ENCODE data around the gene SEC31A. TPM values are rescaled to one million over a fixed set of nuclear protein-coding genes. Genes with fewer than 3 reads are reported as not detected.
A peak's percentile ranks its signal among the peaks of the same experiment; 100 is the strongest.

Gene SEC31A
- total RNA-seq, 2 donors from 2014 or later, result 140 to 145 TPM

- ATAC-seq (no peak), DNase-seq (ENCODE audit: low spot score) (no peak)
- Mint-ChIP-seq H3K9me3 (no peaks in the 10 kb centered on the region), H3K27me3 (peaks cover 3 to 6% of the 10 kb centered on the region in 2 donors), H3K36me3 (no peaks in the 10 kb centered on the region), H3K27ac (no peak overlapping the region), H3K4me3 (no peak overlapping the region), H3K4me1 (ENCODE audit: low read depth in 2 of 2) (peaks cover 0 to 2% of the 10 kb centered on the region in 2 donors)
Observed at GRCh38 chr4:82809619-82810018, 81.3 kb downstream of the SEC31A start.

- H3K4me3 Mint-ChIP-seq, result no peak overlapping the region
- H3K9me3 Mint-ChIP-seq, result no peaks in the 10 kb centered on the region
- no peaks in the 10 kb centered on the region for H3K36me3 Mint-ChIP-seq
- peaks cover 7 to 11% of the 10 kb centered on the region in 2 donors for H3K4me1 Mint-ChIP-seq (ENCODE audit: low read depth in 2 of 2)
- H3K27ac Mint-ChIP-seq, result no peak overlapping the region
- ATAC-seq, result no peak
- DNase-seq (ENCODE audit: low spot score), result no peak
- peaks cover 3 to 12% of the 10 kb centered on the region in 2 donors for H3K27me3 Mint-ChIP-seq
Observed at GRCh38 chr4:82803746-82804145, 87.2 kb downstream of the SEC31A start.

GRCh38 chr4:82802911-82803310 lies 88.0 kb downstream of the SEC31A start:
- Mint-ChIP-seq H3K4me1 (ENCODE audit: low read depth in 2 of 2) (peaks cover 9 to 11% of the 10 kb centered on the region in 2 donors), H3K9me3 (no peaks in the 10 kb centered on the region), H3K36me3 (no peaks in the 10 kb centered on the region), H3K27me3 (peaks cover 0 to 11% of the 10 kb centered on the region in 2 donors), H3K4me3 (no peak overlapping the region), H3K27ac (no peak overlapping the region)
- DNase-seq (ENCODE audit: low spot score) (no peak), ATAC-seq (no peak)

GRCh38 chr4:82801910-82802521 lies 88.9 kb downstream of the SEC31A start:
- Mint-ChIP-seq H3K27ac (no peak overlapping the region), H3K27me3 (peaks cover 0 to 11% of the 10 kb centered on the region in 2 donors), H3K4me1 (ENCODE audit: low read depth in 2 of 2) (peaks cover 15 to 16% of the 10 kb centered on the region in 2 donors), H3K36me3 (no peaks in the 10 kb centered on the region), H3K9me3 (no peaks in the 10 kb centered on the region), H3K4me3 (no peak overlapping the region)
- no peak for DNase-seq (ENCODE audit: low spot score)
- no peak for ATAC-seq

- no peak overlapping the region for H3K27ac Mint-ChIP-seq
- peaks cover 15 to 16% of the 10 kb centered on the region in 2 donors for H3K4me1 Mint-ChIP-seq (ENCODE audit: low read depth in 2 of 2)
- H3K4me3 Mint-ChIP-seq, result peak overlapping the region; percentile 85
- H3K27me3 Mint-ChIP-seq, result peaks cover 0 to 11% of the 10 kb centered on the region in 2 donors
- DNase-seq (ENCODE audit: low spot score) (no peak), ATAC-seq (peak in 1 of 2 donors; percentile 13)
- no peaks in the 10 kb centered on the region for H3K36me3 Mint-ChIP-seq
- no peaks in the 10 kb centered on the region for H3K9me3 Mint-ChIP-seq
Observed at GRCh38 chr4:82799006-82799881, 91.7 kb downstream of the SEC31A start.

GRCh38 chr4:82798168-82799005 lies 92.6 kb downstream of the SEC31A start, which contains the start of gene SCD5:
SCD5 (minus strand) TSS chr4:82798796; CDS start chr4:82798537, 259 bp downstream.
- Mint-ChIP-seq H3K4me3 (peak within 1 kb of the TSS; percentile 85), H3K27me3 (peaks cover 0 to 11% of the 10 kb centered on the region in 2 donors), H3K36me3 (no peaks in the 10 kb centered on the region), H3K27ac (no peak within 1 kb of the TSS), H3K4me1 (ENCODE audit: low read depth in 2 of 2) (peaks cover 15 to 16% of the 10 kb centered on the region in 2 donors), H3K9me3 (no peaks in the 10 kb centered on the region)
- peak; percentile 86 for DNase-seq (ENCODE audit: low spot score)
- peak; percentile 97 for ATAC-seq

- DNase-seq (ENCODE audit: low spot score) (no peak), ATAC-seq (no peak)
- Mint-ChIP-seq H3K9me3 (no peaks in the 10 kb centered on the region), H3K27me3 (peaks cover 0 to 8% of the 10 kb centered on the region in 2 donors), H3K36me3 (no peaks in the 10 kb centered on the region), H3K4me1 (ENCODE audit: low read depth in 2 of 2) (peaks cover 15 to 16% of the 10 kb centered on the region in 2 donors), H3K4me3 (peak overlapping the region; percentile 85), H3K27ac (peak overlapping the region in 1 of 2 donors; percentile 30)
Observed at GRCh38 chr4:82797405-82798111, 93.4 kb downstream of the SEC31A start.

- H3K4me3 Mint-ChIP-seq, result peak overlapping the region; percentile 85
- peaks cover 0 to 2% of the 10 kb centered on the region in 2 donors for H3K27me3 Mint-ChIP-seq
- ATAC-seq, result no peak
- no peak for DNase-seq (ENCODE audit: low spot score)
- peak overlapping the region in 1 of 2 donors; percentile 30 for H3K27ac Mint-ChIP-seq
- H3K4me1 Mint-ChIP-seq (ENCODE audit: low read depth in 2 of 2), result peaks cover 15 to 16% of the 10 kb centered on the region in 2 donors
- no peaks in the 10 kb centered on the region for H3K9me3 Mint-ChIP-seq
- no peaks in the 10 kb centered on the region for H3K36me3 Mint-ChIP-seq
Observed at GRCh38 chr4:82797040-82797404, 93.9 kb downstream of the SEC31A start.

- H3K9me3 Mint-ChIP-seq, result no peaks in the 10 kb centered on the region
- no peaks in the 10 kb centered on the region for H3K27me3 Mint-ChIP-seq
- H3K36me3 Mint-ChIP-seq, result no peaks in the 10 kb centered on the region
- ATAC-seq (no peak), DNase-seq (ENCODE audit: low spot score) (no peak)
- H3K4me1 Mint-ChIP-seq (ENCODE audit: low read depth in 2 of 2), result peaks cover 6% of the 10 kb centered on the region in 2 donors
- no peak overlapping the region for H3K4me3 Mint-ChIP-seq
- no peak overlapping the region for H3K27ac Mint-ChIP-seq
Observed at GRCh38 chr4:82792912-82793649, 97.9 kb downstream of the SEC31A start.

- ATAC-seq (no peak), DNase-seq (ENCODE audit: low spot score) (no peak)
- Mint-ChIP-seq H3K36me3 (no peaks in the 10 kb centered on the region), H3K4me1 (ENCODE audit: low read depth in 2 of 2) (no peaks in the 10 kb centered on the region), H3K4me3 (no peak overlapping the region), H3K27ac (no peak overlapping the region), H3K9me3 (no peaks in the 10 kb centered on the region), H3K27me3 (no peaks in the 10 kb centered on the region)
Observed at GRCh38 chr4:82791179-82791578, 99.8 kb downstream of the SEC31A start.

GRCh38 chr4:82790060-82790660 lies 100.8 kb downstream of the SEC31A start:
- no peaks in the 10 kb centered on the region for H3K36me3 Mint-ChIP-seq
- no peak for DNase-seq (ENCODE audit: low spot score)
- H3K27me3 Mint-ChIP-seq, result no peaks in the 10 kb centered on the region
- no peaks in the 10 kb centered on the region for H3K9me3 Mint-ChIP-seq
- H3K4me1 Mint-ChIP-seq (ENCODE audit: low read depth in 2 of 2), result no peaks in the 10 kb centered on the region
- no peak overlapping the region for H3K27ac Mint-ChIP-seq
- no peak overlapping the region for H3K4me3 Mint-ChIP-seq
- ATAC-seq, result no peak

- Mint-ChIP-seq H3K27ac (no peak overlapping the region), H3K4me1 (ENCODE audit: low read depth in 2 of 2) (no peaks in the 10 kb centered on the region)
- ATAC-seq, result no peak
Observed at GRCh38 chr4:82789025-82789776, 101.8 kb downstream of the SEC31A start.

More at GRCh38 chr4:82789025-82789776, 101.8 kb downstream of the SEC31A start:
- no peaks in the 10 kb centered on the region for H3K9me3 Mint-ChIP-seq
- no peak for DNase-seq (ENCODE audit: low spot score)
- H3K36me3 Mint-ChIP-seq, result no peaks in the 10 kb centered on the region
- no peak overlapping the region for H3K4me3 Mint-ChIP-seq
- H3K27me3 Mint-ChIP-seq, result no peaks in the 10 kb centered on the region
